GM06990 (cell line): ENCODE measurements around the gene C15orf40.

Experiments
- DNase-seq: peaks from one replicate; pipeline ENCODE4 v3.0.0-alpha.2; 2011; ENCODE audit not compliant: insufficient read length; ENCODE audit errors: extremely low read depth
- H3K27me3 ChIP-seq: replicated peaks from 2 replicates; pipeline ENCODE4 v1.6.0; 2011; ENCODE audit warnings: low read length; ENCODE audit not compliant: control insufficient read depth, insufficient read depth
- H3K36me3 ChIP-seq: 2 replicates; pipeline ENCODE4 v1.5.1; 2011; ENCODE audit warnings: low read length; ENCODE audit not compliant: control insufficient read depth, insufficient read depth
- H3K4me3 ChIP-seq: replicated peaks from 2 replicates; pipeline ENCODE4 v1.5.1; 2011; ENCODE audit warnings: low read depth, mild to moderate bottlenecking, control low read depth, low read length
- CTCF ChIP-seq: IDR thresholded peaks from 2 replicates; pipeline ENCODE4 v1.5.1; 2011; ENCODE audit warnings: low read length, control low read depth, mild to moderate bottlenecking, inconsistent platforms; ENCODE audit not compliant: insufficient read depth, poor library complexity, severe bottlenecking

The C15orf40 gene

GRCh38 chr15:82970078-82970686 lies 41.3 kb downstream of the C15orf40 start:
- no peak for TF ChIP-seq CTCF
- no peak for DNase-seq
- Histone ChIP-seq H3K4me3 (no peak overlapping the region), H3K27me3 (no peaks in the 10 kb centered on the region), H3K36me3 (no peaks in the 10 kb centered on the region)

GRCh38 chr15:82969353-82969752 lies 42.1 kb downstream of the C15orf40 start:
- Histone ChIP-seq H3K4me3 (no peak overlapping the region), H3K36me3 (no peaks in the 10 kb centered on the region), H3K27me3 (no peaks in the 10 kb centered on the region)
- no peak for DNase-seq
- no peak for TF ChIP-seq CTCF

- no peak for TF ChIP-seq CTCF
- DNase-seq, result no peak
- Histone ChIP-seq H3K4me3 (no peak overlapping the region), H3K36me3 (no peaks in the 10 kb centered on the region), H3K27me3 (no peaks in the 10 kb centered on the region)
These were observed 43.4 kb downstream of the C15orf40 start for GRCh38 chr15:82968066-82968465.

- DNase-seq, result peak; percentile 50
- Histone ChIP-seq H3K36me3 (no peaks in the 10 kb centered on the region), H3K27me3 (no peaks in the 10 kb centered on the region), H3K4me3 (no peak overlapping the region)
- TF ChIP-seq CTCF, result no peak
These were observed 44.8 kb downstream of the C15orf40 start for GRCh38 chr15:82966671-82967071.

- TF ChIP-seq CTCF, result no peak
- no peaks in the 10 kb centered on the region for H3K36me3 ChIP-seq
- DNase-seq, result no peak
- H3K4me3 ChIP-seq, result no peak overlapping the region
- no peaks in the 10 kb centered on the region for H3K27me3 ChIP-seq
These were observed 46.5 kb downstream of the C15orf40 start for GRCh38 chr15:82964890-82965289.
